GM10248 (cell line): ENCODE measurements around the gene COL16A1.

Source experiments
- CTCF ChIA-PET: fragments of 300-600 bp; sonication (Branson Sonifier 250); formaldehyde crosslinking; extraction: SDS; loops from one replicate; lab custom pipeline; 2021; ENCODE audit warnings: antibody characterized with exemption; lab: Yijun Ruan, JAX
- POLR2A ChIA-PET: fragments of 350-650 bp; sonication (Branson Sonifier 250); formaldehyde crosslinking; extraction: SDS; loops from one replicate; lab custom pipeline; 2020; ENCODE audit warnings: antibody characterized with exemption; lab: Yijun Ruan, JAX
- DNase-seq: peaks from one replicate; pipeline ENCODE4 v3.0.0; 2012; ENCODE audit errors: extremely low spot score
- TF ChIP-seq, protein P1 (sequence below): IDR thresholded peaks from 2 replicates; pipeline ENCODE4 v1.5.1; 2012; ENCODE audit warnings: mild to moderate bottlenecking, low read depth; ENCODE audit errors: extremely low read depth, missing control alignments, control extremely low read depth

Gene COL16A1

DNA sequence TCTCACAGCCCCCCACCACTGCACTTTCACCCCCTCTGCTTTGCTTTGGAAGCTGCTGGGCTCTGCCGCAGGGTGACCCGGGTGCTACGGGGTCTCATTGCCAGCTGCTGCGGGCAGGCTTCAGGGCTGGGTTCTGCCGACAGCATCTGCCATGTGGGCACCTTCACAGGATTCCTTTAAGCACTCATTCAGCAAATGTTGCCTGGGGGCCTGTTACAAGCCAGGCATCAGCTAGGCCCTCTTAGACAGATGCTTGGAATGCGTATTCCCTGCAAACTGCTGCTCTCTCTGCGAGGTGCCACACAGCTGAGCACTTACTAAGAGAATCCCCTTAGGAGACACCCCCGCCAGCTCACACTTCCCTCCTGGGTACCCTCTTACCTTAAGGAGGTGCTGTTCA lies 29.2 kb downstream of the COL16A1 start:
- POLR2A ChIA-PET: no interaction called here
- TF ChIP-seq, protein P1, sequence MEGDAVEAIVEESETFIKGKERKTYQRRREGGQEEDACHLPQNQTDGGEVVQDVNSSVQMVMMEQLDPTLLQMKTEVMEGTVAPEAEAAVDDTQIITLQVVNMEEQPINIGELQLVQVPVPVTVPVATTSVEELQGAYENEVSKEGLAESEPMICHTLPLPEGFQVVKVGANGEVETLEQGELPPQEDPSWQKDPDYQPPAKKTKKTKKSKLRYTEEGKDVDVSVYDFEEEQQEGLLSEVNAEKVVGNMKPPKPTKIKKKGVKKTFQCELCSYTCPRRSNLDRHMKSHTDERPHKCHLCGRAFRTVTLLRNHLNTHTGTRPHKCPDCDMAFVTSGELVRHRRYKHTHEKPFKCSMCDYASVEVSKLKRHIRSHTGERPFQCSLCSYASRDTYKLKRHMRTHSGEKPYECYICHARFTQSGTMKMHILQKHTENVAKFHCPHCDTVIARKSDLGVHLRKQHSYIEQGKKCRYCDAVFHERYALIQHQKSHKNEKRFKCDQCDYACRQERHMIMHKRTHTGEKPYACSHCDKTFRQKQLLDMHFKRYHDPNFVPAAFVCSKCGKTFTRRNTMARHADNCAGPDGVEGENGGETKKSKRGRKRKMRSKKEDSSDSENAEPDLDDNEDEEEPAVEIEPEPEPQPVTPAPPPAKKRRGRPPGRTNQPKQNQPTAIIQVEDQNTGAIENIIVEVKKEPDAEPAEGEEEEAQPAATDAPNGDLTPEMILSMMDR: no peak
- CTCF ChIA-PET: interaction anchor here (1.2 kb wide), 1 partner anchor 9 kb away, joined by 3 read pairs; no protein-coding TSS in a partner anchor
- no peak for DNase-seq

DNA sequence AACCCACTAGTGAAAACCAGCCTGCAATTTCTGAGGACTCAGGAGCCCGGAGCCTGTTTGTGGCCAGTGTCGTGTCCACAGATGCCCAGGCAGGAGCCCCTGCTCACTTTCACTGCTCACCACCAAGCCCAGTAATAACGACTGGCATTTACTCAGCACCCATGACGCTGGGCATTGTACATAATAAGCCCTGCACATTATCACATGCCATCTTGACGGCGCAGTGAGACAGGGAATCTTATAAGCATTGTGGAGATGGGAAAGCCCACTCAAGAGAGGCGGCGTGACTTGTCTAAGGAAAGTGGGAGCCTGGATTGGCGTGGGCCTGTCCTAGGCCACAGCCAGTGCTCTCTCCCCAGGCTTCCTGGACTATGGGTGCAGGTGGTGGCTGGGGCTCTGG lies 30.4 kb downstream of the COL16A1 start:
- DNase-seq: no peak
- TF ChIP-seq, protein P1: no peak
- ChIA-PET POLR2A (no interaction called here), CTCF (no interaction called here)

DNA sequence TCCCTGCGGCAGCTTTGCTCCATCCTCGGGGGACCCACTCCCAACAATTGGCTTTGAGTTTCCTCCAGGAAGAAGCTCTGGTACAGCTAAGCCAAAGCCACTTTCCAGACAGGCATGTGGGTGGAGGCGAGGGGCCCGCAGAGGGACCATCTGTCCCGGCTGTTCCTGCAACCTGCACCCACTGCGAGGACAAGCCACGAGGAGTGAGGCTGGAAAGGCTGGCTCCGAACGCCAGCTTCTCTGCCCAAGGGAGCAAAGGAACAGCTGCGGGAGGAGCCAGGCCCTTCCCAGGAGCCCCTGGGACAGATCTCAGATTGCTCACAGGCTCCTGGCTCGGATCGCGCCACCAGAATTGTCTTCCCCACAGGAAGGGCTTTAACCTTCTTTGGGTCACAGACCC lies 30.8 kb downstream of the COL16A1 start:
- ChIA-PET CTCF (no interaction called here), POLR2A (no interaction called here)
- no peak for DNase-seq

DNA sequence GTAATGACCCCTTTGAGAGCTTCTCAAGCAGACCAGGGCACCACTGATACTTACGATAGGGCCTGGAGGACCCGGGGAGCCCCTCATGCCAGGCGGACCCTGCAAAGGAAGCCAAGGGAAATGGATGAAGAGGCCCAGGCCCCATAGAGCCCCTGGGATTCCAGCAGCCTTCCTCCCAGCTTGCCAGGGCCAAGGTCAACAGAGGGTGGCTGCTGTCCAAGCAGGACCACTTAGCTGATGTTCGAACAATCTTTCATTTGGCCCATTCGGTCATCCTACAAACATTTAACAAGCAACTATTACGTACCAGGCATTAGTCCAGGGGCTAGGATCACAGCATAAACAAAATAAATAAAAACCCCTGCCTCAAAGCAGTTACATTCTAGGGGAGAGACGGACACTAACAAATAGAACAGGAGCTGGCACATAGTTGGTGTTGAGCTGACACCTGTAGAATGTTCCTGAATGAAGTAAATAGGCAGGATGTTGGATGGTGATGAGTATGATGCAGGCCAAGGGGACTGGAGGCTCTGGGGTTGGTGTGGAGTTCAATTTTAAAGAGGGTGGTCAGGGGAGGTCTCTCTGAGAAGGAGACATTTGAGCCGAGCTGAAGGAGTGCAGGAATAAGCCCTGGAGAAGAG lies 32.1 kb downstream of the COL16A1 start:
- ChIA-PET POLR2A (interaction anchor here (0.8 kb wide), 1 partner anchor 34 kb away, joined by 3 read pairs; no protein-coding TSS in a partner anchor), CTCF (interaction anchor here (1.3 to 2.6 kb wide), 3 partner anchors 12 to 118 kb away, joined by 3 to 8 read pairs (median 5); partner anchors contain the start of gene COL16A1)
- DNase-seq: no peak
- TF ChIP-seq, protein P1: no peak

More for the DNA sequence above, 30.8 kb downstream of the COL16A1 start:
- TF ChIP-seq, protein P1: no peak

DNA sequence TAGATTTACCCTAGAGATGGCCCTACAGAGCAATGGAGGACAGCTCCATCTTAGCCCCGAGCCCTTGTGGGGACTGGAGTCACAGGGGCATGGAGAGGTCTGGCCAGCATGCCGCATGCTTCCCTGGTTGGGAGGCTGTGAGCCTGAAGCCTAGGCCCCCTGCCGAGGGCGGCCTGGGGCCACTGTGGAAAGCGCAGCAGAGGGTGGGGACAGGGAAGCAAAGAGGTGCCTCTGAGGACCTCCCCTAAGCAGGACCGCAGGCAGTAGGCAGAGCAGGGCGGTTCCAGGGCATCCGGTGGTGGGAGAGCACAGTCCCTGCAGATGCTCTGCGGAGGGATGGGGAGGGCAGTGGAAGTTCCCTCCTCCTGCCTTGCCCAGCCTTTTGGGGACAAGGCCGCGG lies 32.7 kb downstream of the COL16A1 start:
- no peak for DNase-seq
- ChIA-PET CTCF (interaction anchor here (1.3 to 2.6 kb wide), 3 partner anchors 13 to 118 kb away, joined by 3 to 8 read pairs (median 5); partner anchors contain the start of gene COL16A1), POLR2A (no interaction called here)
- TF ChIP-seq, protein P1: no peak

DNA sequence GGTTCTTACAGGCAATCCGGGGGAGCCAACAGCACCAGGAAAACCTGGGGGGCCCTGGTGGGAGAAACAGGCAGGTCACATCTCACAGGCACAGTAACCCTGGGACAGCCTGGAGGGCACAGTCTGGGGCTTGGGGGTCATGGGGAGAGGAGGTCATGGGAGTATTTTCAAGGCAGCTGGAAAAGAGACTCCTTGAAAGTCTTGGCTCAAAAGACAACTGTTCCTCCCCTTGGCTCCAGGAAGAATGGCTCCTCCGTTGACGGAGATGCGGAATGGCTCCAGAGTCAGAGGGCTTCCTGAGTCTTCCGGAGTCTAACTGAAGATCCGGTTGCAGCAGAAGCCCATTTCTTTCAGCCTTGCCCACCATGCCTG lies 33.2 kb downstream of the COL16A1 start:
- no peak for DNase-seq
- TF ChIP-seq, protein P1: no peak
- POLR2A ChIA-PET: no interaction called here
- CTCF ChIA-PET: interaction anchor here (1.3 to 2.6 kb wide), 3 partner anchors 33 to 119 kb away, joined by 4 to 8 read pairs (median 5); partner anchors contain the start of gene COL16A1
